Measurements from ENCODE around the gene TRAPPC5. TPM values are rescaled to one million over a fixed set of nuclear protein-coding genes. Genes with fewer than 3 reads are reported as not detected.

The TRAPPC5 gene
- total RNA-seq, 2 experiments from 2014 or later: 91.5 to 150 TPM

GRCh38 chr19:7725791-7726190, 45.2 kb downstream of the TRAPPC5 start:
- Histone ChIP-seq H2AFZ (ENCODE audit: low read length) (no peak overlapping the region), H3K9me3 (ENCODE audit: low read length) (no peaks in the 10 kb centered on the region), H3K4me3 (ENCODE audit: low read depth, low read length, poor library complexity, severe bottlenecking) (no peak overlapping the region), H3K79me2 (ENCODE audit: insufficient read depth, low read depth, low read length) (no peaks in the 10 kb centered on the region), H3K9me2 (ENCODE audit: insufficient read depth, low read length) (no peaks in the 10 kb centered on the region), H3K36me3 (ENCODE audit: insufficient read depth, low read length) (no peaks in the 10 kb centered on the region), H3K27ac (ENCODE audit: low read depth, low read length, poor library complexity, severe bottlenecking) (no peak overlapping the region), H3K4me2 (ENCODE audit: low read length) (no peak overlapping the region), H4K20me1 (ENCODE audit: insufficient read depth, low read length) (no peaks in the 10 kb centered on the region), H3K4me1 (ENCODE audit: insufficient read depth, low read length, poor library complexity, severe bottlenecking) (peaks cover 4% of the 10 kb centered on the region)
- POLR2A ChIA-PET: interaction anchor here (0.6 to 0.7 kb wide), 3 partner anchors 20 to 680 kb away, joined by 3 read pairs; no protein-coding TSS in a partner anchor
- intact Hi-C loops (cut with micrococcal nuclease; ENCODE audit: unreplicated experiment): no loop called here
- no peak for DNase-seq (ENCODE audit: low spot score)
- CTCF ChIA-PET (ENCODE audit: unreplicated experiment): no interaction called here
- no peak for TF ChIP-seq CTCF (conservative IDR thresholded peaks at IDR 0.05; ENCODE audit: low read length)
- no peak for TF ChIP-seq EZH2phosphoT487 (IDR thresholded peaks at IDR 0.05; ENCODE audit: borderline replicate concordance, low read depth, low read length)
- no TSS peak for BruUV-seq (replicated peaks)

GRCh38 chr19:7729211-7729610, 48.6 kb downstream of the TRAPPC5 start:
- CTCF ChIA-PET (ENCODE audit: unreplicated experiment): no interaction called here
- Histone ChIP-seq H3K9me3 (ENCODE audit: low read length) (no peaks in the 10 kb centered on the region), H3K9me2 (ENCODE audit: insufficient read depth, low read length) (no peaks in the 10 kb centered on the region), H3K4me3 (ENCODE audit: low read depth, low read length, poor library complexity, severe bottlenecking) (no peak overlapping the region), H3K4me2 (ENCODE audit: low read length) (no peak overlapping the region), H3K36me3 (ENCODE audit: insufficient read depth, low read length) (no peaks in the 10 kb centered on the region), H2AFZ (ENCODE audit: low read length) (no peak overlapping the region), H3K4me1 (ENCODE audit: insufficient read depth, low read length, poor library complexity, severe bottlenecking) (no peaks in the 10 kb centered on the region), H4K20me1 (ENCODE audit: insufficient read depth, low read length) (no peaks in the 10 kb centered on the region), H3K79me2 (ENCODE audit: insufficient read depth, low read depth, low read length) (no peaks in the 10 kb centered on the region), H3K27ac (ENCODE audit: low read depth, low read length, poor library complexity, severe bottlenecking) (no peak overlapping the region)
- no peak for DNase-seq (ENCODE audit: low spot score)
- TF ChIP-seq CTCF (conservative IDR thresholded peaks at IDR 0.05; ENCODE audit: low read length): no peak
- TF ChIP-seq EZH2phosphoT487 (IDR thresholded peaks at IDR 0.05; ENCODE audit: borderline replicate concordance, low read depth, low read length): no peak
- POLR2A ChIA-PET: no interaction called here
- BruUV-seq (replicated peaks): no TSS peak
- intact Hi-C loops (cut with micrococcal nuclease; ENCODE audit: unreplicated experiment): no loop called here

GRCh38 chr19:7729831-7730285, 49.2 kb downstream of the TRAPPC5 start:
- BruUV-seq (replicated peaks): no TSS peak
- POLR2A ChIA-PET: no interaction called here
- Histone ChIP-seq H3K9me3 (ENCODE audit: low read length) (no peaks in the 10 kb centered on the region), H4K20me1 (ENCODE audit: insufficient read depth, low read length) (no peaks in the 10 kb centered on the region), H2AFZ (ENCODE audit: low read length) (no peak overlapping the region), H3K79me2 (ENCODE audit: insufficient read depth, low read depth, low read length) (no peaks in the 10 kb centered on the region), H3K4me3 (ENCODE audit: low read depth, low read length, poor library complexity, severe bottlenecking) (no peak overlapping the region), H3K9me2 (ENCODE audit: insufficient read depth, low read length) (no peaks in the 10 kb centered on the region), H3K4me2 (ENCODE audit: low read length) (no peak overlapping the region), H3K36me3 (ENCODE audit: insufficient read depth, low read length) (no peaks in the 10 kb centered on the region), H3K4me1 (ENCODE audit: insufficient read depth, low read length, poor library complexity, severe bottlenecking) (no peaks in the 10 kb centered on the region), H3K27ac (ENCODE audit: low read depth, low read length, poor library complexity, severe bottlenecking) (no peak overlapping the region)
- intact Hi-C loops (cut with micrococcal nuclease; ENCODE audit: unreplicated experiment): no loop called here
- no peak for TF ChIP-seq CTCF (conservative IDR thresholded peaks at IDR 0.05; ENCODE audit: low read length)
- TF ChIP-seq EZH2phosphoT487 (IDR thresholded peaks at IDR 0.05; ENCODE audit: borderline replicate concordance, low read depth, low read length): no peak
- DNase-seq (ENCODE audit: low spot score): no peak
- CTCF ChIA-PET (ENCODE audit: unreplicated experiment): no interaction called here
